Measurements from ENCODE around the gene KCNK1.
"Not testable (repeated sequence)": the region's sequence is repeated elsewhere in the genome, so short reads cannot be mapped to it uniquely, and the experiment has no call there.

The KCNK1 gene

DNA sequence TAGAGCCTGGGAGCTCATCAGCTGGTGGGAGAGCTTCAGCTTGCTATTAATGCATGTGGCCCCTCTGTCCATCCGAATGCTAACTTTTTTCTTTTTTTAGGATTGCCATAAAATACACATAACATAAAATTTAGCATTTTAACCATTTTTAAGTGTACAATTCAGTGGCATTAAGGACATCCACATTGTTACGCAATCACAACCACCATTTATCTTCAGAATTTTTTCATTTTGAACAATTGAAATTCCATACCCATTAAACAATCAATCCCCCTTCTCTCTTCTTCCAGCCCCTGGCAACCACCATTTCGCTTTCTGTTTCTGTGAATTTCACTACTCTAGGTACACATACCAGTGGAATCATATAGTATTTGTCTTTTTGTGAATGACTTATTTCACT, 4.9 kb upstream of the KCNK1 start:
- DNase-seq = no peak

DNA sequence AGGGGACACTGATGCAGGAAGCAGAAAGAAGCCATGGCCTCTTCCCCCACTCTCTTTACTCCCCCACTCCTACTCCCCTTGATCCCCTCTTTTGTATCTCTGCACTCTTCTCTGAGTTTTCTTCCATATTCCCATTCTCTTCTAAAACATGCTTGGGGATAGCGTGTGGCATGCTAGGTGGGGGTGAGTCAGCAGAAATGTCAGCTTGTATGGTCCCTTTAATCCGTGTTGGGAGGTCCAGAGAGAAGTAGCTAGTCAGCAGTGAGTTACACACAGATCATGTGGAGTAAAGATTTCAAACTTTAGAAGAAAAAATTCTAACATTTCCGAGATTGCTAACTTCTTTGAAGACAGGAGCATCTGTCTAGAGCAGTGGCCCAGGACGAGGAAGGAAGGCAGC, 4.0 kb upstream of the KCNK1 start:
- DNase-seq = no peak

DNA sequence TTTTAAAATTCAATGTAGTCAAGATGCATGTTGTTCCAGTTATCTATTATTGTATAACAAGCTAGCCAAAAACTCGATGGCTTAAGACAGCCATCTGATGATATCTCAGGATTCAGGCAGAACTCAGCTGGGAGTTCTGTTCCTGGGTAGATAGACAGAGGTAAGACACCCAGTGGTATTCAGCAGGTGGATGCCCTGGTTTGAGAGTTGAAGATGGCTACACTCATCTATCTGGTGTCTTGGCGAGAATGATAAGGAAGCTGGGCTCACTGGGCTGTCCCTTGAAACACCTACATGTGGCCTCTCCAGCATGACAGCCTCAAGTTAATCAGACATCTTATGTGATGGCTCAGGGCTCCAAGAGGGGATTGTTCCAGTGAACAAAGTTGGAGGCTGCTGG, 3.3 kb upstream of the KCNK1 start:
- DNase-seq = no peak

DNA sequence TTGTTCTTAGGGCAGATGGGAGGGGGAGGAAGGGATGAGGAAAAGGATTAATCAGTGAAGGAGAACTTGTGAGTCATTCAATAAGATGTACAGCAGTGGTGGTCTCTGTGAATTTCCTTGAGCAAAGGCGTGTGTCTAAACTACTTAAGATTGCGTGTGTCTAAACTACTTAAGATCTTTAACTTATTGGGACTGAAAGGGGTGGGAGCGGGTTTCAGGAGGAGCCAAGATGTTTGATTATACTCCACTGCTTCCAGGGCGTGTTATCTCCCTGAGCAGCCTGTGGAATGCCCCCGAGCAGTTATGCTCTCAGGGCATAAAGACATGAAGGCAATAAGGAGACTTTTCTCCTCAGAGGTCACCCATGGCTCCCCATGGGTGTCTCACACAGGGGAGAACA, 2.5 kb upstream of the KCNK1 start:
- not testable (repeated sequence) for DNase-seq

DNA sequence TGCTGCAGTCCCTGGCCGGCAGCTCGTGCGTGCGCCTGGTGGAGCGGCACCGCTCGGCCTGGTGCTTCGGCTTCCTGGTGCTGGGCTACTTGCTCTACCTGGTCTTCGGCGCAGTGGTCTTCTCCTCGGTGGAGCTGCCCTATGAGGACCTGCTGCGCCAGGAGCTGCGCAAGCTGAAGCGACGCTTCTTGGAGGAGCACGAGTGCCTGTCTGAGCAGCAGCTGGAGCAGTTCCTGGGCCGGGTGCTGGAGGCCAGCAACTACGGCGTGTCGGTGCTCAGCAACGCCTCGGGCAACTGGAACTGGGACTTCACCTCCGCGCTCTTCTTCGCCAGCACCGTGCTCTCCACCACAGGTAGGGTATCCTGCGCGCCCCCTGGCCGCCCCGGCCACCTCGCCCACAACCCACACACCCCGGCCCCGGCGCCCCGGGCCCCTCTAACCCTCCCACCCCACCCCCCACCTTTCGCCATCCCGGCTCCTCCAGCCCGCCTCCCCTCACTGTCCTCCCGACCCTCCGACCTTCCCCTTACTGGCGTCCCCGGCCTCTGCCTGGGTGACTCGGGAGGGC, 352 bp downstream of the KCNK1 start:
- DNase-seq = no peak

DNA sequence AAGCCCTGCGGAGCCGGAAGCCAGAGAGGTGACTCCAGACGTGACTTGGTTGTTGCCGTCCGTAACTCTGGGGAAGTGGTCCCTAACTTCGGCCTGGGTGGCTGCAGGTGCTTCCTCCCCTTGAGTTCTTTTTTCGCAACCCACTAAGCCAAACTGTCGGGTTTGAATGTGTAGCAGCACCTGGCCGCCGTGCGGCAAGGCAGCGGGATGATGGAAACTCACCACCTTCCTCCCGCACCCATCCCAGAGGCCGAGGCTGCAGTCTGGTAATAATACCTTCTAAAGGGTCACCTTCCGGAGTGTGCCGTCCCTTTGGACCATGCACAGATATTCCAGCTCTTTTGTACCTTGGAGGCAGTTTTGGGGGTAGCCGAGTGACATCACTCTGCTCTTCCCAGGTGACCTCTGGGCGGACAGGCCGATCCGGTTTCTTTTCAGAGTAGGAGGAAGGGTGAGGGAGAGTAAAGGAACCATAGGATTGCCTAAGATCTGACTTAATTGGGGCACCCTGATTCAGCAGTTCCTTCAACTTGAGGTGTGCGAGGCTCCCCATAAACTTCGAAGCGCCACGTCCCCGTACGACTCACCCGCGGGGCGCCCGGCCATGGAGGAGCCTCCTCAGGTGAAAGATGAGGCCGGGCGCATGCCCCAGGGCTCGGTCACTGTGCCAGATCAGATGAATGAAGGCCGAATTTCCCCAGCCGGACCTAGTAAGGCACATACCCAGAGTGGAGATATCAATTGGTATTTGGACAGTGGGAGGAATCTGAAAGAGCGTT, 1.0 kb downstream of the KCNK1 start:
- no peak for DNase-seq

DNA sequence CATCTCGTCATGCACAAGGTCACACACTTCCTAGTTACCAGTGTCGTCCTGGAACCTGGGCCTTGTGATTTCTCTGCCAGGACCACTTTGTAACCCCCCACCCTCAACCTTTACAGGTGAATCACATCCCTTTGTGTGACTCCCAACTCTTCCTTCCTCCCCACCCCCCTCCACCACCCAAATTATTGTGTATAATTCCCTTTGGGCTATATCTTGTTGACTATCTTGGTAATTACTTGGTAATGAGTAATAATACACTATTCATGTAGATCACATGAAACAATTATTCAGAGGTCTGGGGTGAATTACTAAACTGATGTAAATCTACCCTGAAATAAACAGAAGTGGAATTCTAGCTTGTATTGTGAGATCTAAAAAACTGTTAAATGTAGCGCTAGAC, 1.7 kb downstream of the KCNK1 start:
- DNase-seq = no peak

DNA sequence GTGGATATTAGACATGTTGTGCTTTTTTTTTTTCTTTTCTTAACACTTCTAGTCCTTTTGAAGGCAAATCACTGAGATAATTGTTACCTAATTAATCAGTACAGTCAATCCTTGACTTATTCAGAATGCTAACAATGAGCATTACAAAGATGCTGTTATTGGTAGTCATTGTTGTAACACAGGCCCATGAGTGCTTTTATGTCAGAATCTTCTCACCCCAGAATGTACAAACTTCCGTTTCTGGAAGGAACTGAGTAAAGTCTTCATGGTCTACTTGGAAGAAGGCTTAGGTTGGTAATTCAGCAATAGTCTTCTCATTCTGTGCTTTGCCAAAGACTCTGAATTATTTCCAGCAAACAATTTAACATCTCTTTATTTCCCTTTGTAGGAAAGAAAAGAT, 3.1 kb downstream of the KCNK1 start:
- no peak for DNase-seq

DNA sequence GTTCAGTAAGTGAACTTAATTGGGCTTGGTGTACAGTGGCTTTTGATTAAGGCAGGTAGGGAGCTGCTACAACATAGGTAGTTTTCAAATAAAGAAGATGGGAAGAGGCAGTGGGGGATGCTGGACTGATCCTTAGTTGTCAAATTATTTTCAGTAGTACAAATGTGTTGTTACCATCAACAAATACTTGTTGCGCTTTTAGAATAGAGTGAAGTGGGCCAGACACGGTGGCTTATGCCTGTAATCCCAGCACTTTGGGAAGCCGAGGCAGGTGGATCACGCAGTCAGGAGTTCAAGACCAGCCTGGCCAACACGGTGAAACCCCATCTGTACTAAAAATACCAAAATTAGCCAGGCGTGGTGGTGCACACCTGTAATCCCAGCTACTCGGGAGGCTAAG, 5.5 kb downstream of the KCNK1 start:
- DNase-seq = not testable (repeated sequence)

DNA sequence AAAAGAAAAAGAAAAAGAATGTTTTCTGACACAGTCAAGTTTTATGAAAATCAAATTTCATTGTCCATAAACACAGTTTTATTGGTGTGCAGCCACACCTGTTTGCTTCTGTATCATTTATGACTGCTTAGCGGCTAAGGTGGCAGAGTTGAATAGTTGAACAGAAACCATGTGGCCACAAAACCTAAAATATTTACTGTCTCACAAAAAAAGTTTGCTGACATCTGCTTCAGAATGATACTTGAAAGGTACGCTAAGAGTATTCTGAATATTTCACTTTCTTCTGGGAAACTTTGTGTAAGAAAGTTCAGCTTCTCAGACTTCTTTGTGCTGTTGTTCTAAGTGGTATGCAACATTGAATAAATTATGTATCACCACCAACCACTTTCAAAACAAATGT, 6.2 kb downstream of the KCNK1 start:
- no peak for DNase-seq

DNA sequence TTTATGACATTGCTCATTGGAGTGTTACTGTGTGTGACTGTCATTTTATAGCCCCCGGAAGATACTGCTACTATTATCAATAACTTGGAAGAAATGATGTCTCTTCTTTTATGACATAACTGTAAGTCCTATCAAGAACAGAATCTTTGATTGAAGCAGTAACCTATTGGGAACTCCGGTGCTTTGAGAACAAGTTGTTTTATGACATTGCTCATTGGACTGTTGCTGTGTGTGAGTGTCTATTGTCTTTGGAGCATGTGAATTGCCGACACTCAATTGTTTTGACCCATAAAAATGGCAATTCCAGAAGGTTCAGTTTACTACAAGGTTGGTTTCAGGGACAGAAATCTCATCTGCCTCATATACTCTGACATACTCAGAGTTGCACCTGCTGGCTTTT, 8.0 kb downstream of the KCNK1 start:
- DNase-seq = no peak

DNA sequence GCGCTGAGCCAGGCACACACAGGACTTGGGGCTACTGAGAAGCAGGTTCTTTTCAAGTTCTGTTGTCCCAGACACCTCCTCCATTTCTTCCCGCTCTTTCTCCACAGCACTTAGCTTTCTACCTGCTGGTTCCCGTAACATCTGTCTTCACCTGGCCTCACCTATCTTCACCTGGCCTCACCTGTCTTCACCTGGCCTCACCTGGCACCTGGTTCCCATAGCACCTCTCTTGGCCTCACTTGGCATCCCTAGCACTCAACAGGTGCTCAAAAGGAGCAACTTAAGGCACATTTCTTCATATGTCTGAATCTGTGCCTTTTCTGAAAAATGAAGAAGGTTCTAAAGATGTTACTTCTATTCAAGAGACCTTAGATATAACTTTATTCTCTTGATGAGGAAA, 10.4 kb downstream of the KCNK1 start:
- DNase-seq = no peak

DNA sequence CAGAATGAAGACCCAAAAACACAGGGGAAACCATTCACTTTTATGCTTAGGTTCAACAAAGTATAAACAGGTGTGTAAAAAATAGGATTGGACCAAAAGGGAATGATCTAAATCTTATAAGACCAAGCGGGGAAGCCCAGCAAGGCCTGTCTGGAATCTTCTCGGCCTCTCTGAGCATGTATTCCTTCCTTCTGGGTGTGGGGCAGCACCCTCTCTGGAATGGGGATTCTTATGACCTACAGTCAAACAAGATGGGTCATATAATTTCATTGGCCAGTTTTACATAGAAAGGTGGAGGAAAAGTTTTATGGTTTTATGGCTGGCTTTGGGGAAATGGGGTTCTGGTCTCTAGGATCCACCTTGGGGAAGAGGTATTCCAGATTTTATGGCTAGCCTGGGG, 11.2 kb downstream of the KCNK1 start:
- no peak for DNase-seq

DNA sequence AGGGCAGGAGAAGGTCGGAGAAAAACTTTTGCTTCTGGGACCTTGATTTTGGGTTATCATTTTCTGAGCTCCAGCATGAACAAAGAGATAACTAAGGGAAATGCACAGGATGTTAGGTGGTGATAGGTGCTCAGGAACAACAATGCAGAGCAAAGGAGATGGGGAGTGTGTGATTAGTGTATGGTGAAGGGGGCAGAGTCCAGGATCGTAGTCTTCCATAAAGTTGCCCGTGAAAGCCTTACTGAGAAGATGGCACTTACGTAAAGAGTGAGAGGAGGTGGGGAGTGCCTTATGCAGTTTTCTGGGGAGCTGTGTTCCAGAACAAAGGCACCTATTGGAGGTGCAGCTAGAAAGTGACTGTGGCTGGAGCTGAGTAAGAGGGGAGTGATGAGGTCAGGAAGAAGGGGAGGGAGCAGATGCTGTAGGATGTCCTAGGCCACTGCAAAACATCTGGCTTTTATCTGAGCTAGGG, 11.6 kb downstream of the KCNK1 start:
- no peak for DNase-seq

DNA sequence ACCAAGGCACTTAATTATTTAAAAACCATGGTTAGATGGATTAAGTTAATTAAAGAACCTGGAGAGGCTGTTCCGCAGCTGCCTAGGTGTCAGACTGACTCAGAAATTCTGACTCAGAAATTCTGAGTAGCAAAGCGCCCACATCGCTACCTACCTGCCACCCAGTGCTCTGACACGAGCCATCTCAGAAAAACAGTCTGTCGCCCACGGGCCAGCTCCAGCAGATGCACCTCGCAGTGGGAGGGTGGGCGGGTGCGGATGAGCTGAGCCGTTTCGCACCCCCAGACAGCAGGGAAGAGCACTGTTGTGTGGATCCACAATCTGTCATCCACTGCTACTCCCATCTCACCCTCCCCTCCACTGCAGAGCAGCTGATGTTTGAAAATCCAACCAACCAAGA, 13.5 kb downstream of the KCNK1 start:
- DNase-seq = no peak

DNA sequence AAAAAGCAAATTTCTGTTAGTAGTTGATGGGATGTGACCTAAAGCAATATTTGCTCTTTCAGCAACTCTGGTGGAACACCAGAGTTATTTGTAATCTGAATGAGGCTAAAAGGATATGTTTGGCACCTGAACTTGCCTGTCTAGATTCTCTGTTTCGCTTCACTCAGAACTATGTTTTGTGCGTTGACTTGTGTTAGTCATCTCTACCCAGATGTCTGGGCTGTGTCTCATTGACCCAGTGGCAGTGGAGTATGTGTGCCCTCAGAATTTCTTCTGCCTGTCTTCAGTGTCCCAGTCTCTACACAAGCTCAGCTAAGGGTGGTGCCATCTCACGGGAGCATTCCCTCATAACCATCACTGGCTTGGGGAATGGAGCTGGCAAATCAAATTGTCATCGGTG, 13.9 kb downstream of the KCNK1 start:
- no peak for DNase-seq

DNA sequence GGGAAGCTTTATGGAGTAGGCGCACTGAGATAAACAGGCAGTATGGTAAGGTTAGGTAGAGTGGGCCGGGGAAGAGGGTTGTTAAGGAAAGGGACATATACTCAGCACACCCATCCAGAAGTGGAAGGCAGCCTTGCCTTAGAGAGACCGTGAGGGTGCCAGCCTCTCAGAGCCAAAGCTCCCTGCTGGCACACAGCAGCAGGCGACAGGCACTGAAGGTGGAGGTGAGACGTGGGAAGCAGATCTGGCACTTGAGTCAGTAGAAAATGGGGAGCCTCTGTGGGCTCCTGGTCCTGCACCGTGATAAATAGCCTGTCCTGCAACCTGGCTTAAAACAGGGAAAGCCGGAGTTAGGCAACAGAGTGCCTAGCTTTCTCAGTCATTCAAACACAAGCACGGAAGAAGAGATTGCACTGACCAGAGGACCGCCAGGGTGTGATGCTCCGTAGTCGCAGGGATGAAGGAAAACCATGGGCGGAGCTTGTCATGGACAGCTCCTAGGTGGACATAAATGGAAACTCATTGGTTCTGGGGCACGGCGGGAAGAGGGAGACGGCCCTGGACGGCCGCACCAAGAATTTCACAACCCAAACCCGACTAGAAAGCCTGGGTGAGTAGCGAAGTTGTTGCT, 15.5 kb downstream of the KCNK1 start:
- no peak for DNase-seq

DNA sequence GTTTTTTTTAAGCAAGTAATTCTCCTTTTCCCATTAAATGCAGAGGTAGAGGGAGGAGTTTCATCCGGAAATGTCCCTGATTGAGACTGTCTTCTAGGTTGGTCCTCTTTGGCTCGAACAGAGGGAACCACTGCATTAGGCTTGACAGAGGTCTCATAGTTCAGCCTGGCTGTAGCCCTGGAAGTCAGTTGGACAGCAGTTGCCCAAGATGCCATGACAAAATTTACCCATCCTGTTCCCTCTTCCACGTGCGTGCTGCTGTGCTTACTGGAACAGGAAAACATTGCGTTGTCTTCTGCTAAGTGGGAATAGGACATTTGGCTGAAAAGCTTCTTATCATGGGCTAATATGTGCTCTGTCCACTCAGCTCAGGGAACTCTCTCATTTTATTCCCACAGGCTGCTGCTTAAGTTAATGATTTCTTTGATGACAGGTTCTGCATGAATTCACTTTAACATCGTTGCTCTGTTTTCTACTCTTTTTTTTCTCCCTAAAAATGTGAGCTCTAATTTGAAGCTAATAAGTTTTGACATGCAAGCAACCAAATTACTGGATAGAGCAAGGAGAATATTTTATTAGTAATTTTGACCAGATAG, 18.0 kb downstream of the KCNK1 start:
- no peak for DNase-seq

DNA sequence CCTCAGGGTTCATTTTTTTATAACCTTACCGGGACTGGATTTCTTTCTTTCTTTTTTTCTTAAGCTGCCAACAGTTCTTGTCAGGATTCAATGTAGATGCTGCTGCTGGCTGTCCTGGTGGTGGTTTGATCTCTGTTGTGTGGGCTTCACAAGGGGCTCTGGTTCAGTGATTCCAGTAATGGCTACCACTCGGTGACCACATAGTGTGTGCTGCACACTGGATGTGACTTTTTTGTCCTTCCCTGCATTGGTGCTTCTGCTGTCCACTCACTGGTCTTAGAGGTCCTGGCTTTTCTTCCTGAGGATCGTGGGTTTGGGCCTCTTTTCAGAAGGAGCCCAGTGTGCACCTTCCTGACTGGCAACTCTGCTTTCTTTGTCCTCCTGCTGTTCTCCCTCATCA, 18.5 kb downstream of the KCNK1 start:
- no peak for DNase-seq

DNA sequence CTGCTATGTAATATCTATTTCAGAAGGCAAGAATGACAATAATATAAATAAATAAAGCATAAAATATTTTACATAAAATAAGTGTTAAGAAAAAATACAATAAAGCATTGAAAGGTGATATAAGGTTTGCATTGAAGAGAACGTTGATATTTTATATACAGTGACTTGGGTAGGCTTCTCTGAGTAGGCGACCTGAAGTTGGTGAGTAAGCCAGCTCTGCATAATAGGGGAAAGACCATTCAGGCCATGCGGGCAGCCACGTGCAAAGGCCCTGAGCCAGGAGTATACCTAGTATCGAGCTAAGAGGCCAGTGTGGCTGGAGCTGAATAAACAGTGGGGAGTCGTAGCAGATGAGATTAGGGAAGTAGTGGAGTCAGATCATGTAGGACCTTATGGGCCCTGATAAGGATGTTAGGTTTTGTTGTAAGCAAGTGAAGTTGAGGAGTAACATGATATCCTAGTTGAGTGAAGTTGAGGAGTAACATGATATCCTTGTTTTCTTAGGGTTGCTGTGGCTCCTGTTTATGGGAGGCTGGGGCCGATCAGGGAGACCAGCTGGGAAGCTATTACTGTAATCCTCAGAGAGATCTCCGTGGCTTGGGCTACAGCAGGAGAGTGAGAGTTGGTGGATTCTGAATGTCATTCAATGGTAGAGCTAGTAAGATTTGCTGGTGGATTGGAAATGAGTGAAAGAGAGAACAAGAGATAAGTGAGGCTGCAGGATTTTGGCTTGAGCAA, 22.0 kb downstream of the KCNK1 start:
- no peak for DNase-seq

DNA sequence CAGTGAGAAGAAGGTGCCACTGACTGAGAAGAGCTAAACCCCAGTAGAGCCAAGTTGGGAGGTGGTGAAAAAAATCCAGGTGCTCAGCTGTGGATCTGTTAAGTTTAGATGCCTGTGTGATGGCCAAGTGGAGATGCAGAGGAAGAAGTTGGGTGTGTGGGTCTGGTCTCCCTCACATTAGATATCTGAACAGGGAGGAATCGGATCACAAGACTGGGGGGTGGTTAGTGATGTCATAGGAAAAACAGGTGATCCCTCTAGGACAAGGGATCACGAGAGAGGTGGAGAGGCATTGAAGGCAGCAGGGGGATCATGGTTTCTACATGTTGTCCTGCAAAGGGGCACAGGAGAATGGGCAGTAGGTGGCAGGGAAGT, 22.6 kb downstream of the KCNK1 start:
- no peak for DNase-seq

DNA sequence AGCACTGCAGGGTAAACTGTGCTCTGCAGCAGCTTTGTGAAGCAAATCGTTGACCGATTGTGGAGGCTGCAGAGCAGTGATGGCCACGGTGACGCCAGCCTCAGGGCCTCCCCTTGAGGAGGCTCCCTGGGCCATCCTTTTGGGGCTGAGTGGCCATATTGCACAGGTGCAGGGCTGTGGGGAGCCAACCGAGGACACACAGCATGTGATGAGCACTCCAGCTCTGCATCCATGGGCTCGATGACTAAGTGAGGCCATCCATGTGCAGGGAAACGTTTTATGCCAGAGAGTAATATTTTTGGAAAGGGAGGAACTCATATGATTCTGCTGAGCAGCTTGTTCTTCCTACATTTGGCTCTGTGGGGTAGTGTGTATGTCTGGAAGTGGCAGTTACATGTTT, 24.6 kb downstream of the KCNK1 start:
- no peak for DNase-seq

DNA sequence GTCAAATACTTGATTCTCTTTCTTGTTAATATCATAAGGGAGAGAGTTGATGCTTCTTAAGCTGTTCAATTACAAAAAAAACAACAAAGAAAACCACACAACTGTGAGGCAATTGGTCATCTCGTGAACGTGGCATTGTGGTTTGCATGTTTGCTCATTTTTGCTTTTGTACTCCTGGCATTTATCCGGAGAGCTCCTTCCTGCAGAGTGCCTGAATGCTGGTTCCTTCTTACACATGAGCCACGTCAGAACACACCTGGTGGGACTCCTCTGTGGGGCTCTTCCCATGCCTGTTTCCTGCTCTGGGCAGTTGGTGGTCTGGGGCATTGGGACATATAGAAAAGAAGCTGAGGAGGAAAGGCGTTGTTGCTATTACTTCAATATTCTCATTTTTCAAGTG, 25.7 kb downstream of the KCNK1 start:
- DNase-seq = no peak

Measured in SW 1271 (cell line).